ENCODE results near the gene PHACTR1.

DNA sequence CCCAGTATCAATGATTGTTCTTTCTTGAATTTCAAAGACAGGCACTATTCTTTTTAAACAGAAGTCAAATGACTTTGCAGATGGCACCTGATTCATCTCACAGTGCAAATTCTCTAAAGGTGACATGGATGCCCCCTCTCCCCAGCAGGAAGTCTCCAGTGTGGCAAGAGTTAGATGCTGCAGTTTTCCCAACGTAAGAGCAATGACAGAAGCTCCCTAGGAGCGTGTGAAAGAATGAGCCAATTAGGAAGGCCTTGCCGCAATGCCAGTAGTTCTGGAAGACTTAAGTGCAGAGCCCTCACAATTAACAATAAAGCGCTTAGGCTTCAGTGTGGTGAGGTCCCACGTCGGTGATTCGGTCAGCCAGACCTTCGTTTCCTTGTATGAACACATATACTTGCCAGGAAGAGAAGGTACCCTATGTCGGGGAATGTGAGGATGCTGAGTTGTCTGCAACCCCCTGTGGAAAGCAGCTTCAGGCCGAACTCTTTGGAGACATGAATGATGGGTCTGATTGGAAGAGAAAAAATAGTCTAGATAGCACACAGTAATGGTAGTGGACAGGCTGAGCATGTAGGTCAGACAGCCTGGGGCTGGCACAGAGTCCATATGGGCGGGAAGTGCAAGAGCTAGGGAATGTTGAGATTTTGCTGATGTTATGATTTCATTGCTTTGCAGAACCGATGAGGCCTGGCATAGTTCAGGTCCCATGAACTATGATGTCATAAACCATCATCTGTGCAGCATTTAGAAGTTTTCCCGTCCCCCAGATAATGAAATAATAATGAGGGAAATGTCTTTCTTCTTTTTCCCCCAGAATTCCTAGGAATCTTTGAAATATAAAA lies 132.6 kb downstream of the PHACTR1 start:
- TF ChIP-seq, protein P1, sequence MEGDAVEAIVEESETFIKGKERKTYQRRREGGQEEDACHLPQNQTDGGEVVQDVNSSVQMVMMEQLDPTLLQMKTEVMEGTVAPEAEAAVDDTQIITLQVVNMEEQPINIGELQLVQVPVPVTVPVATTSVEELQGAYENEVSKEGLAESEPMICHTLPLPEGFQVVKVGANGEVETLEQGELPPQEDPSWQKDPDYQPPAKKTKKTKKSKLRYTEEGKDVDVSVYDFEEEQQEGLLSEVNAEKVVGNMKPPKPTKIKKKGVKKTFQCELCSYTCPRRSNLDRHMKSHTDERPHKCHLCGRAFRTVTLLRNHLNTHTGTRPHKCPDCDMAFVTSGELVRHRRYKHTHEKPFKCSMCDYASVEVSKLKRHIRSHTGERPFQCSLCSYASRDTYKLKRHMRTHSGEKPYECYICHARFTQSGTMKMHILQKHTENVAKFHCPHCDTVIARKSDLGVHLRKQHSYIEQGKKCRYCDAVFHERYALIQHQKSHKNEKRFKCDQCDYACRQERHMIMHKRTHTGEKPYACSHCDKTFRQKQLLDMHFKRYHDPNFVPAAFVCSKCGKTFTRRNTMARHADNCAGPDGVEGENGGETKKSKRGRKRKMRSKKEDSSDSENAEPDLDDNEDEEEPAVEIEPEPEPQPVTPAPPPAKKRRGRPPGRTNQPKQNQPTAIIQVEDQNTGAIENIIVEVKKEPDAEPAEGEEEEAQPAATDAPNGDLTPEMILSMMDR (conservative IDR thresholded peaks at IDR 0.05; ENCODE audit: low read depth, low read length) = no peak
- TF ChIP-seq EZH2 (IDR thresholded peaks at IDR 0.05; ENCODE audit: borderline replicate concordance, low read depth, low read length, poor library complexity, severe bottlenecking) = no peak
